ENCODE data around the gene CDC5L.
A peak's percentile ranks its signal among the peaks of the same experiment; 100 is the strongest.

The CDC5L gene

DNA sequence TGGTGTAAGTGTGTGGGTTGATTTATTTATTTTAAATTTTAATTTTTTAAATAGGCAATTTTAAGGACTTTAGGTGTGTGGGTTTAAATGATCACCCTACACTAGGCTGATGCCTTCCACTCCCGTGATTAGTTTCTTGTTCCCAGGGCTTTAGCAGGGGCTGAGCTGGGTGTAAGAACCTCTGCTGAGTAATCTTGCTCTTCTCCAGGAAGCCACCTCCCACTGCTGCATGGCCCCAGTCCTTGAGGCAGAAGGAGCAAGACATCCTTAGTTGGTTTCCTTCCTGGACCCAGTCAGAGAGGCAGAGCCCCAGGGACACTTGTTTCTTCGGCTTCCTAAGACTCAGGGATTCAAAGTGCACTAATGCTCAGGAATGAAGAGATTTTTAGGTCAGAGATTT, 19.8 kb upstream of the CDC5L start:
- TF ChIP-seq, protein P1, sequence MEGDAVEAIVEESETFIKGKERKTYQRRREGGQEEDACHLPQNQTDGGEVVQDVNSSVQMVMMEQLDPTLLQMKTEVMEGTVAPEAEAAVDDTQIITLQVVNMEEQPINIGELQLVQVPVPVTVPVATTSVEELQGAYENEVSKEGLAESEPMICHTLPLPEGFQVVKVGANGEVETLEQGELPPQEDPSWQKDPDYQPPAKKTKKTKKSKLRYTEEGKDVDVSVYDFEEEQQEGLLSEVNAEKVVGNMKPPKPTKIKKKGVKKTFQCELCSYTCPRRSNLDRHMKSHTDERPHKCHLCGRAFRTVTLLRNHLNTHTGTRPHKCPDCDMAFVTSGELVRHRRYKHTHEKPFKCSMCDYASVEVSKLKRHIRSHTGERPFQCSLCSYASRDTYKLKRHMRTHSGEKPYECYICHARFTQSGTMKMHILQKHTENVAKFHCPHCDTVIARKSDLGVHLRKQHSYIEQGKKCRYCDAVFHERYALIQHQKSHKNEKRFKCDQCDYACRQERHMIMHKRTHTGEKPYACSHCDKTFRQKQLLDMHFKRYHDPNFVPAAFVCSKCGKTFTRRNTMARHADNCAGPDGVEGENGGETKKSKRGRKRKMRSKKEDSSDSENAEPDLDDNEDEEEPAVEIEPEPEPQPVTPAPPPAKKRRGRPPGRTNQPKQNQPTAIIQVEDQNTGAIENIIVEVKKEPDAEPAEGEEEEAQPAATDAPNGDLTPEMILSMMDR (IDR thresholded peaks at IDR 0.05; ENCODE audit: low read depth, low read length) = no peak

GRCh38 chr6:44373051-44373450, 14.5 kb upstream of the CDC5L start:
- H3K4me3 ChIP-seq (ENCODE audit: low read depth, low read length) = no peak overlapping the region
- DNase-seq = no peak
- no peaks in the 10 kb centered on the region for H3K27me3 ChIP-seq (ENCODE audit: insufficient read depth, low read depth, severe bottlenecking)
- no peak overlapping the region for H3K27ac ChIP-seq
- no peaks in the 10 kb centered on the region for H3K9me3 ChIP-seq (ENCODE audit: severe bottlenecking)
- TF ChIP-seq, protein P1 (IDR thresholded peaks at IDR 0.05; ENCODE audit: low read depth, low read length) = no peak
- no peaks in the 10 kb centered on the region for H3K36me3 ChIP-seq

More for the DNA sequence above, 19.8 kb upstream of the CDC5L start:
- Histone ChIP-seq H3K27me3 (ENCODE audit: insufficient read depth, low read depth, severe bottlenecking) (no peaks in the 10 kb centered on the region), H3K4me3 (ENCODE audit: low read depth, low read length) (no peak overlapping the region), H3K9me3 (ENCODE audit: severe bottlenecking) (no peaks in the 10 kb centered on the region), H3K27ac (no peak overlapping the region), H3K36me3 (no peaks in the 10 kb centered on the region)
- DNase-seq = peak; percentile 70

DNA sequence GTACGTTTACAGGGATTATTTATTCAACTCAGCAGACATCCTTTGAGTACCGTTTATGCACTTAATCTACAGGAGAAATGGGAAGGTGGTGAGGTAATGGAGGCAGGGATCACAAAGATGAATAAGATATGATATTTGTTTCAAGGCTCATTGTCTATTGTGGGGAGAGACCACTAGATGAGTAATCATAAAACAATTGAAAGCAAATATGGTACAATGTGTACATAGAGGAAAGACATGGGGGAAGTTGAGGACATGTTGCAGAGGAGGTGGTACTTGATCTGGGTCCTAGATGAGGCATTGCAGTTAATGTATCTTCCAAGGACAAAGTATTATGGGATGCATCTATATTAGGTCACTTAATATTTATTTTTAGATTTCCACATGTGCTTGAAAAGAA, 13.7 kb upstream of the CDC5L start:
- no peaks in the 10 kb centered on the region for H3K36me3 ChIP-seq
- no peaks in the 10 kb centered on the region for H3K9me3 ChIP-seq (ENCODE audit: severe bottlenecking)
- no peak for DNase-seq
- no peak overlapping the region for H3K4me3 ChIP-seq (ENCODE audit: low read depth, low read length)
- H3K27me3 ChIP-seq (ENCODE audit: insufficient read depth, low read depth, severe bottlenecking) = no peaks in the 10 kb centered on the region
- TF ChIP-seq, protein P1 (IDR thresholded peaks at IDR 0.05; ENCODE audit: low read depth, low read length) = no peak
- no peak overlapping the region for H3K27ac ChIP-seq

GRCh38 chr6:44375071-44375470, 12.4 kb upstream of the CDC5L start:
- H3K4me3 ChIP-seq (ENCODE audit: low read depth, low read length) = no peak overlapping the region
- H3K27ac ChIP-seq = no peak overlapping the region

GRCh38 chr6:44377484-44377883, 10.0 kb upstream of the CDC5L start:
- TF ChIP-seq, protein P1 (IDR thresholded peaks at IDR 0.05; ENCODE audit: low read depth, low read length) = no peak
- Histone ChIP-seq H3K9me3 (ENCODE audit: severe bottlenecking) (no peaks in the 10 kb centered on the region), H3K36me3 (no peaks in the 10 kb centered on the region; the same call in 1 of the 2 replicates), H3K27me3 (ENCODE audit: insufficient read depth, low read depth, severe bottlenecking) (no peaks in the 10 kb centered on the region), H3K4me3 (ENCODE audit: low read depth, low read length) (no peak overlapping the region), H3K27ac (no peak overlapping the region)
- DNase-seq = no peak

More at GRCh38 chr6:44375071-44375470, 12.4 kb upstream of the CDC5L start:
- H3K36me3 ChIP-seq = no peaks in the 10 kb centered on the region; the same call in 1 of the 2 replicates
- TF ChIP-seq, protein P1 (IDR thresholded peaks at IDR 0.05; ENCODE audit: low read depth, low read length) = no peak
- DNase-seq = no peak
- H3K9me3 ChIP-seq (ENCODE audit: severe bottlenecking) = no peaks in the 10 kb centered on the region
- H3K27me3 ChIP-seq (ENCODE audit: insufficient read depth, low read depth, severe bottlenecking) = no peaks in the 10 kb centered on the region

GRCh38 chr6:44377971-44378370, 9.5 kb upstream of the CDC5L start:
- H3K27ac ChIP-seq = no peak overlapping the region
- TF ChIP-seq, protein P1 (IDR thresholded peaks at IDR 0.05; ENCODE audit: low read depth, low read length) = no peak
- no peaks in the 10 kb centered on the region for H3K27me3 ChIP-seq (ENCODE audit: insufficient read depth, low read depth, severe bottlenecking)
- no peak for DNase-seq
- H3K9me3 ChIP-seq (ENCODE audit: severe bottlenecking) = no peaks in the 10 kb centered on the region
- no peak overlapping the region for H3K4me3 ChIP-seq (ENCODE audit: low read depth, low read length)
- no peaks in the 10 kb centered on the region; the same call in 1 of the 2 replicates for H3K36me3 ChIP-seq
